Fibroblast of the aortic adventitia (primary cell): Measurements from ENCODE around the gene SCN5A. TPM values are rescaled to one million over a fixed set of nuclear protein-coding genes. Genes with fewer than 3 reads are reported as not detected.

Experiments
- DNase-seq: peaks from one replicate; pipeline ENCODE4 v3.0.0-alpha.2; 2010; ENCODE audit warnings: low read depth
- H3K4me3 ChIP-seq: 2 replicates; pipeline ENCODE4 v1.5.1; 2011; ENCODE audit warnings: low read depth, mild to moderate bottlenecking, control low read depth, low read length, moderate library complexity
- CTCF ChIP-seq: IDR thresholded peaks from 2 replicates; pipeline ENCODE4 v1.5.1; 2011; ENCODE audit warnings: mild to moderate bottlenecking, low read length, control low read depth, inconsistent platforms; ENCODE audit not compliant: insufficient read depth
- total RNA-seq: library from RNA; depleted of rRNA; stranded (reverse); fragments of >200 nt; gene quantifications from 2 replicates; pipeline ENCODE4 v1.2.3, GENCODE V29; 2012; ENCODE audit warnings: low replicate concordance

Gene SCN5A
- total RNA-seq, 1 donor: 0.99 TPM

GRCh38 chr3:38533285-38533976, 116.1 kb downstream of the SCN5A start:
- no peak for TF ChIP-seq CTCF
- no peak overlapping the region for H3K4me3 ChIP-seq
- no peak for DNase-seq

GRCh38 chr3:38532529-38532928, 117.0 kb downstream of the SCN5A start:
- TF ChIP-seq CTCF: no peak
- H3K4me3 ChIP-seq: no peak overlapping the region

DNA sequence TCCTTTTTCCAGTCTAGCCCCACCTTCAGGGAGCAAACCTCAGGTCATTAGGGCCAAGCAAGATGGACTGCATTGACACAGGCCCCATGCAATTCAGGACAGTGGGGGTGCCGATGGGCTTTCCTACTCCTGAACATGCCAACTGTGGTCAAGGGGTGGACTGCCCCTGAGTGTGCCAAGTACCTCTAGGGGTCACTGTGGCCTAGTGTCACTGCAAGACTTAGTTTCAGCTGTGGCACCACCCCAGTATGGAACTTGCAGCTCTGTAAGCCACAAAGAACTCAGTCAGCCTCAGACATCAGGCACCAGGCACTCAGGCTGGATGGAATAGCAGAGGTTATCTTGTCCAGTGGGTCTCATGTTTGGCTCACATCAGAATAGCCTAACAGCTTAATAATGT, 121.0 kb downstream of the SCN5A start:
- no peak for DNase-seq
- no peak for TF ChIP-seq CTCF

More at GRCh38 chr3:38532529-38532928, 117.0 kb downstream of the SCN5A start:
- no peak for DNase-seq

GRCh38 chr3:38526792-38527191, 122.7 kb downstream of the SCN5A start:
- DNase-seq: no peak
- no peak for TF ChIP-seq CTCF
- H3K4me3 ChIP-seq: no peak overlapping the region

More for the DNA sequence above, 121.0 kb downstream of the SCN5A start:
- H3K4me3 ChIP-seq: no peak overlapping the region

- peak; percentile 36 for DNase-seq
- TF ChIP-seq CTCF: no peak
- H3K4me3 ChIP-seq: no peak overlapping the region
Observed at GRCh38 chr3:38524141-38524739, 125.2 kb downstream of the SCN5A start.

GRCh38 chr3:38522002-38522401, 127.5 kb downstream of the SCN5A start:
- no peak for TF ChIP-seq CTCF
- H3K4me3 ChIP-seq: no peak overlapping the region
- DNase-seq: no peak
